Fibroblast of peridontal ligament (primary cell): ENCODE measurements around the gene LGI4.
A peak's percentile ranks its signal among the peaks of the same experiment; 100 is the strongest.
"Not testable (repeated sequence)": the region's sequence is repeated elsewhere in the genome, so short reads cannot be mapped to it uniquely, and the experiment has no call there.

Experiments used
- DNase-seq: peaks from one replicate; pipeline ENCODE4 v3.0.0-alpha.2; 2010; ENCODE audit errors: extremely low read depth

LGI4 gene

GRCh38 chr19:35105411-35106290 lies 29.2 kb downstream of the LGI4 start:
- DNase-seq, result no peak

GRCh38 chr19:35105047-35105410 lies 29.8 kb downstream of the LGI4 start:
- no peak for DNase-seq

GRCh38 chr19:35104361-35104760 lies 30.5 kb downstream of the LGI4 start:
- no peak for DNase-seq

GRCh38 chr19:35103614-35104013 lies 31.2 kb downstream of the LGI4 start:
- DNase-seq, result not testable (repeated sequence)

- not testable (repeated sequence) for DNase-seq
Measured at GRCh38 chr19:35101949-35102348, 32.9 kb downstream of the LGI4 start.

- no peak for DNase-seq
Measured at GRCh38 chr19:35100588-35101533, 34.0 kb downstream of the LGI4 start.

GRCh38 chr19:35099897-35100275 lies 35.0 kb downstream of the LGI4 start:
- DNase-seq, result no peak

- DNase-seq, result no peak
Measured at GRCh38 chr19:35099155-35099896, 35.5 kb downstream of the LGI4 start.

- DNase-seq, result no peak
Measured at GRCh38 chr19:35098413-35099049, 36.3 kb downstream of the LGI4 start.

- no peak for DNase-seq
Measured at GRCh38 chr19:35095667-35096368, 39.0 kb downstream of the LGI4 start.

GRCh38 chr19:35094656-35095055 lies 40.2 kb downstream of the LGI4 start:
- no peak for DNase-seq

GRCh38 chr19:35093941-35094647 lies 40.8 kb downstream of the LGI4 start:
- no peak for DNase-seq

GRCh38 chr19:35093430-35093829 lies 41.4 kb downstream of the LGI4 start:
- DNase-seq, result no peak

GRCh38 chr19:35090506-35091214 lies 44.2 kb downstream of the LGI4 start:
- peak; percentile 65 for DNase-seq

GRCh38 chr19:35090160-35090505 lies 44.7 kb downstream of the LGI4 start:
- no peak for DNase-seq

GRCh38 chr19:35089554-35089953 lies 45.3 kb downstream of the LGI4 start:
- no peak for DNase-seq

- DNase-seq, result peak; percentile 78
Measured at GRCh38 chr19:35088131-35088913, 46.5 kb downstream of the LGI4 start.

- DNase-seq, result no peak
Measured at GRCh38 chr19:35087393-35087792, 47.5 kb downstream of the LGI4 start.

- no peak for DNase-seq
Measured at GRCh38 chr19:35086455-35086854, 48.4 kb downstream of the LGI4 start.
